Dedifferentiated amniotic fluid mesenchymal stem cell (primary cell): ENCODE data around the gene RNASE7.

Experiments used
- DNase-seq: peaks from one replicate; pipeline ENCODE4 v3.0.0-alpha.2; 2016; ENCODE audit errors: extremely low spot score

The RNASE7 gene

DNA sequence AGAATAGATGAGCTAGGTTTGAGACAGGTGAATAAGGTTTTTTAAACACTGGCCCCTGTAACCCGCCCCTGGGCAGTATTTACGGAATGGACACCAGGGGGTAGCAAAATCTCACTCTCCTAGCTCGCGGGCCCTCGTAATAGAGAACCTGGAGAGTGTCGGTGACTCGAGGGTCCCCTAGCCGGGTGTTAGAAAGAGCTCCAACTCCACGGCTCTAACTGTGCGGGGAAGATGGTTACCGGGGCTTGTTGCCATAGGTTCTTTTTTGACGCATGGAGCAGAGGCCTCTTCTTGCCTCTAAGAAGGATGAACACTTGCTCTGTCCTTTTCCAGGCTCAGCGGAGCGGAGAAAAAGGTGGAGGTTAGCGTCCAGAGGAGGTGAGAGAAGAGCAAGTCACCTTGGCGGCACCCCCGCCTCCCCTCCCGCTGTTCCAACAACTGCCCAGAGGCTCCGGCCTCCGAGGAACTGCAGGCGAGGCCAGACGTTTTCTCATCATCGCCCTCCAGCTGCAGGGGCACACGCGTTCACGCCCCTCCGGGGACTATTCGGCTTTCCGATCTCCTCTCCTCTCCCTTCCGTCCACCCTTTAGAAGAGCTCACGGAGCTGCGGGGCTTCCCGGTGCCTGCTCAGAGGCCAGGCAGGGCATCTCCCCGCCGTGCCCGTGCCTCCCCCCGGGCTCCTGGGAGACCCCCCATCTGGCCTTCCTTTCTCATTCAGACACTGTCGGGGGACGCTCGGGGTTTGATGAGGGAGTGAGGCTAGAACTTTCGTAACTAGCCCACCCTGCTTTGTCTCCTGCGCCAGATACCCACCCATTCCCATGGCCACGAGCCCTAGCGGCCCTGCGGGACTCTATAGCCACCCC is 26.6 kb downstream of the RNASE7 start:
- peak; percentile 47 for DNase-seq

DNA sequence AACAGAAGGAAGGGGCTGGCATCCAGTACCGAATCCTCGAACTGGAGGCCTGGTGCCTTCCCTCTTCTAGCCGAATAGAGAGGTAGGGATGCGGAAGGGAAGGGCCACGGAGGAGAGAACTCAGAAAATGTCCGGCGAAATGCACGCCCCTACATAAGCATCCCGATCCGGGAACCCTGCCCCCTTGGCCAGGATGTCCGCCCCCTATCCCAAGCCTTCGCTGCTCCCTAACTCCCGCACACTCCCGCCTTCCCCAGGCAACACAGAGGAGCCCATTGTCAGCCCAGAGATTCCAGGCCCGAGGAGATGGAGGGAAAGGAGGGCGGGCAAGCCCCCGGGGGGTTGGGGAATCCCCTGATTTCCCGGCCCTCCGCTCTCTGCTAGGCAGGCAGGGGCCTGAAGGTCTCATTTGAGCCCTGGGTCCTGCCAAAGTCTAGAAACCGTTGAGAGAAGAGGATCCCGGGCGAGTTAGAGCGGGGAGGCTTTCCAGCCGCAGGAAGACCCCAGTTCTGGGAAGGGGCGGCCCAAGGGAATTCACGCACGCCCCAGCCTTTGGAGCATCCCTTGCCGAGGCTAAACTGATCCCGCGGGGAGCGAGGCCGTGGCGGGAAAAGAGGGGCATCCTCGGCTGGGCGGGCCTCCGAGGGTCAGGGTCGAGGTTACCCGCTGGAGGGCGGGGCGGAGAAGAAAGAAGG is 27.4 kb downstream of the RNASE7 start:
- DNase-seq = no peak

DNA sequence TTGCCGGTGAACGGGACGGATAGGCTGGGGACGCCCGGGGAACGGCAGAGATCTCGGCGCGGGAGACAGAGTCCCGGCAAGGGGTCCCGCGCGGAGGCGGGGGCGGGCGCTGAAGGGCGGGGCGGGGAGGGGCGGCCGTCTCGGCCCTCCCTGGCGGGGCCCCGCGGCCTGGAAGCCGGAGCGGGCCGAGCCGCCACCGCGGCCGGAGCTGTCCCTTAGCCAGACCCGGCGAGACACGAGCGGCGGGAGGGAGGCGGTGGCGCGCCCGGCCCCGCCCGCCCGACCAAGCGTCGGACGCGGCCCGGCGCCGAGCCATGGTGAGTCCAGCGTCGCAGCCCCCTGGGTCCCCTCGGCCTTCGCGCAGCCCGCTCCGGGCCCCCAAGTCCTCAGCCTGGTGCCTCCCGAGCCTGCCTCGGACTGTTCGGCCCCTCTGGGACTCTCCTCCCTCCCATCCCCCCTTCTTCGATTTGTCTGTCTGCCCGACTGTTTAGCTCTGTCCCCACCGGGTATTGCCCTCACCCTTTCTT is 28.0 kb downstream of the RNASE7 start, which contains the start of gene ARHGEF40:
TSS of gene ARHGEF40 (plus strand) at position 222 of the 527 bp plus-strand sequence. CDS start at position 315, 93 bp downstream.
- no peak for DNase-seq

DNA sequence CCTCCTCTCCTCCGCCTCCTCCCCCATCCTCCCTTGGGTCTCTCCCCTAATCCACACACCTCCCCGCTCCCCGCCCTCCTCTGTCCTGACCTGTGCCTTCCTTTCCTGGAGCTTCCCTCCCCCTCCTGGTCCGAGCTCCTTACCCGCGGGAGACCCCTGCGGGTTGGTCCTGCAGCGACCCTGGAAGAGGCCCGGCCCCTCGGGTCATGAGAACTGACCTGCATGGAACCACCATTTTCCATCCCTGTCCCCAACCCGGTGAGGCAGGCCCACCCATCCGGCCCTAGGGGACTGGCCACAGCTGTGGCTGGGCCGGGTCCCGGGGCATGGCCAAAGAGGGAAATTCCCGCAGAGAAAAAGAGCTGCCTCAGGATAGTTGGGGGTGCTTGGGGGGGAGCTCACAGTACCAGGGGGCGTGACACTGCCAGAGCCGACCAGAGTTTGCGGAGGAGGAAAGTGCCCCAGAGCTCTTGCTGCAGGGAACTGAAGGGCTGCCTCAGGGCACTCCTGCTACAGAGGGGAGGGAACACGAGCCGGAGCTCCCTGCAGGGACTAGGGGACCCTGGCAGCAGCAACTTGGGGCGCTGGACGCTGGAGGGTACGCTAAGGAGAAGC is 28.6 kb downstream of the RNASE7 start:
- peak; percentile 18 for DNase-seq

DNA sequence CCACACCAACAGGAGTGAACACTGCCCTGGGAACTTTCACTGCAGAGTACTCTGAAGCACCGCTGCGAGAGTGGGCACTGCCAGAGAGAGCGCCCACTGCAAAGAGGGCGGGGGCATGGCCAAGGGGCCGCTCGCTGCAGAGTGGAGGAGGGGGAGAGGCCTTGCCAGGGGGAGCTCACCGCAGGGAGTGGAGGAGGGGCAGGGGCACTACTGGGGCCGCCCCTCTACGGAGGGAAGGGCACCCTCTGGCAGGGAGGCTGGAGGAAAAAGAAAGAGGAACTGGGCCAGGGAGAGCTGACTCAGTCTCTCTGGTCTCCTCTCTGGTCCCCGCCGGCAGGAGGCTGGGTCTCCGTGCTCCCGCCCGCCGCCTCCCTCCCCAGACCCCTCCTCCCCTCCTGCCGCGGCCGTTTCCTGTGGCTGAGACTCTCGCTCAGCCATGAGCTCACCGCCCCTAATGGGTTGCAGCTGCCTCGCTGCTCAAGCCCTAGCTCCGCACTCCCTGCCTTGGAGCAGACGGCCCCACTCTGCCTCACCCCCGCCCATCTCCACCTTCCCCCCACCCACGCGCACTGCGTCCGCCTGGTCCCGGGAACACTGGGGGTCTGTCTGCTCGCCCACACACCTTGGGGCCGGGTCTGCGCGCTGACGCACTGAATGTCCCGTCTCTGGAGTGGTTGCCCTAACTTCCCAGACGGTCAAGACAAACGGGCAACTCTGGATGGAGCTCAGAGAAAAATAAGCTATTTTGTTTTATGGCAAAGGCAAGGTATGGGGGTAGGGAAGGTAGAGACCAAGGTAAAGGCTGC is 29.3 kb downstream of the RNASE7 start:
- peak; percentile 95 for DNase-seq

DNA sequence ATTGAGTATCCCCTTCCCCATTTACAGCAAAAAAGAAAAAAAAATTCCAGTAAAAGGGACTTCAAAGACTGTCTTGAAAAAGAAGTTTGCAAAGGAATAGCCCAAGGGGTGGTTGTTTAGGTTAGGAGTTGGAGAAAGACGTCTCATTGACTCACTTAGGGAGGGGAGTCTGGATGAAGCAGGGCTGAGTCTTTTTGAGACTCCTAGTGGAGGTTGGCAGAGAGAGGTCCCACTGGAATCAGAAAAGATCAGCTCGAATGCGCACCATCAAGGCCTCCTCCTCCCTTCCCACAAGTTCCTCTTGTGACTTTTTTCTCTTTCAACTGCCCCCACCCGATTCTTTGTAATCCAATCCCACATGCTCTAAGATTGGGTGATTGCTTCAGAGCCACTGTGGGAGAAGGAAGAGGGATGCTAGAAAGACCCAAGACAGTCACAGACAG is 29.9 kb downstream of the RNASE7 start:
- DNase-seq = peak; percentile 78

DNA sequence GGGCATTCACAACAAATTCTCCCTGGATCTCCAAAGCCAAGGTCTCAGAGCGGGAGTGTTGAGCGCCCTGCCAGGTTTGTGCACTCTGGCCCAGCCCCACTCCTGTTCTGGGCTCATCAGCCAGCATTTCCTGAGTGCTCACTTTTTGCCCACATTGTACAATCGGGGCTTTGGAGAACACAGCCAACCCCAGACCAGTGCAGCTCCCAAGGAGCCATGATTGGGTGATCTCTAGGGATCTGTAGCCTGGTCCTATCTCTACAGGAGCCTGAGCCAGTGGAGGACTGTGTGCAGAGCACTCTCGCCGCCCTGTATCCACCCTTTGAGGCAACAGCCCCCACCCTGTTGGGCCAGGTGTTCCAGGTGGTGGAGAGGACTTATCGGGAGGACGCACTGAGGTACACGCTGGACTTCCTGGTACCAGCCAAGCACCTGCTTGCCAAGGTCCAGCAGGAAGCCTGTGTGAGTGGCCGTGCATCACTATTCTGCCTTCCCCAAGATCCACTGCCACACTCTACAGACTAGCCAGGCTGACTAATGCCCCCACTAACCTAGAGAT is 30.7 kb downstream of the RNASE7 start:
- no peak for DNase-seq

DNA sequence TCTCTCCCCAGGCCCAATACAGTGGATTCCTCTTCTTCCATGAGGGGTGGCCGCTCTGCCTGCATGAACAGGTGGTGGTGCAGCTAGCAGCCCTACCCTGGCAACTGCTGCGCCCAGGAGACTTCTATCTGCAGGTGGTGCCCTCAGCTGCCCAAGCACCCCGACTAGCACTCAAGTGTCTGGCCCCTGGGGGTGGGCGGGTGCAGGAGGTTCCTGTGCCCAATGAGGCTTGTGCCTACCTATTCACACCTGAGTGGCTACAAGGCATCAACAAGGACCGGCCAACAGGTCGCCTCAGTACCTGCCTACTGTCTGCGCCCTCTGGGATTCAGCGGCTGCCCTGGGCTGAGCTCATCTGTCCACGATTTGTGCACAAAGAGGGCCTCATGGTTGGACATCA is 31.8 kb downstream of the RNASE7 start:
- DNase-seq = no peak

DNA sequence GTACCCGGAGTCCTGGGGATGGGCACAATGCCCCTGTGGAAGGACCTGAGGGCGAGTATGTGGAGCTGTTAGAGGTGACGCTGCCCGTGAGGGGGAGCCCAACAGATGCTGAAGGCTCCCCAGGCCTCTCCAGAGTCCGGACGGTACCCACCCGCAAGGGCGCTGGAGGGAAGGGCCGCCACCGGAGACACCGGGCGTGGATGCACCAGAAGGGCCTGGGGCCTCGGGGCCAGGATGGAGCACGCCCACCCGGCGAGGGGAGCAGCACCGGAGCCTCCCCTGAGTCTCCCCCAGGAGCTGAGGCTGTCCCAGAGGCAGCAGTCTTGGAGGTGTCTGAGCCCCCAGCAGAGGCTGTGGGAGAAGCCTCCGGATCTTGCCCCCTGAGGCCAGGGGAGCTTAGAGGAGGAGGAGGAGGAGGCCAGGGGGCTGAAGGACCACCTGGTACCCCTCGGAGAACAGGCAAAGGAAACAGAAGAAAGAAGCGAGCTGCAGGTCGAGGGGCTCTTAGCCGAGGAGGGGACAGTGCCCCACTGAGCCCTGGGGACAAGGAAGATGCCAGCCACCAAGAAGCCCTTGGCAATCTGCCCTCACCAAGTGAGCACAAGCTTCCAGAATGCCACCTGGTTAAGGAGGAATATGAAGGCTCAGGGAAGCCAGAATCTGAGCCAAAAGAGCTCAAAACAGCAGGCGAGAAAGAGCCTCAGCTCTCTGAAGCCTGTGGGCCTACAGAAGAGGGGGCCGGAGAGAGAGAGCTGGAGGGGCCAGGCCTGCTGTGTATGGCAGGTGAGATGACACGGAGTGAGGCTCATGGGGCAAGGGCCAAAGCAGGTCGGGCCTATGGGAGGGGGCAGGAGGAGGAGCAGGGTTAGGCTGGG is 32.5 kb downstream of the RNASE7 start:
- no peak for DNase-seq

DNA sequence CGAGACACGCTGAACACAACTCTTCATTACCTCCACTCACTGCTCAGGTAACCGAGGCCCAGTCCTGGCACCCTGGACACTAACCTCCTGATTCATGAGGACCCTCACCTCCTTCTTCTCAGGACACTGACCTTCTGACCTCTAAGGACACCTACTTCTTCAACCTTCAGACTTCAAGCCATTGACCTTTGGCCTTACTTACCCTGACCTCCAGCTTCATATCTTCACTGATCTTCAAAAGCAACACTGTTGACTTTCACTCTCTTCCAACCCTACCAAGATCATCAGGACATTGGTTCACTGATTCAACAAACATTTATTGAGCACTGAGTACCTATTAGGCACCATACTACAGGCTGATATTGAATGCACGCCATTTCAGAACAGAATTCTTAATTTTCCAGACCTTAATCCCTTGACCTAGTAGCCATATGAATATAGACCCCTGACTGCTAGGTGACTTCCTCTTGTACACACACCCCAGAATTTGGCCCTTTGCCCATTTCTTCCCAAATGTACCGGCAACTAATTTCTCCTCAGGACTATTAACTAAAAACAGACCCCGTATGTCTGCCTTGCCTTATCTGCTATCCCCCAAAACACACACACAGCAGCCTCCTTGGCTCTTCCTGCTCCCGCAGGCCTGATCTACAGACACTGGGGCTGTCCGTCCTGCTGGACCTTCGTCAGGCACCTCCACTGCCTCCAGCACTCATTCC is 33.7 kb downstream of the RNASE7 start:
- no peak for DNase-seq

DNA sequence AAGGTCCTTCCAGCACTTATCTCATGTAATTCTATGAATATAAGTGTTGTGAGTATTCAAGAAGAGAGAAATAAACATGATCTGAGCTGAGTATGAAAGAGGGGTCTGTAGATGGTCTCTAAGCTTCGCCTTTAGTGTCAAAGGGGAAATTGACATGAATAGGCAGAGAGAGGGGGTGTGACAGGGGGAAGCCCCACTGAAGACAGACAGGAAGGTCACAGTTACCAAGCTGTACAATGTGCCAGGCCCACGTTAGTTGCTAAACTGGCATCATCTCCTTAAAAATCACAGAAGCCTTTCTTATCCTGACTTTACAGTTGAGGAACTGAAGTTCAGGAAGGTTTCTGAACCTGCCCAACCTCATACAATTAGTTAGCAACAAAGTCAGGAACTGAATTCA is 35.5 kb downstream of the RNASE7 start:
- DNase-seq = no peak

DNA sequence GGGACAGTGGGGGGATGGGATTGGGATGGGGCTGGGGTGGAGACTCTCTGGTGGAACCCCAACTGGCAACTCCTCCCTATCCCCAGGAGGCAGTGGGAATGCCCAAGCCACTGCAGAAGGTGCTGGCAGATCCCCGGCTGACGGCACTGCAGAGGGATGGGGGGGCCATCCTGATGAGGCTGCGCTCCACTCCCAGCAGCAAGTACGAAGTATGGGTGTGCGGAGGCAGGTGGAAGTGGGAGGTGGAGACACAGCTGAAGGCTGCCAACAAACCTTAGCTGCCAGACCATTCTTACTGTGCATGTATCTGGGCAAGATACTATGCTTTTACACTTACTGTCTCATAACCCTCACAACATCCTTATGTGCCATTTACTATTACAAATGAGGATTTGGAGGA is 36.1 kb downstream of the RNASE7 start:
- no peak for DNase-seq

DNA sequence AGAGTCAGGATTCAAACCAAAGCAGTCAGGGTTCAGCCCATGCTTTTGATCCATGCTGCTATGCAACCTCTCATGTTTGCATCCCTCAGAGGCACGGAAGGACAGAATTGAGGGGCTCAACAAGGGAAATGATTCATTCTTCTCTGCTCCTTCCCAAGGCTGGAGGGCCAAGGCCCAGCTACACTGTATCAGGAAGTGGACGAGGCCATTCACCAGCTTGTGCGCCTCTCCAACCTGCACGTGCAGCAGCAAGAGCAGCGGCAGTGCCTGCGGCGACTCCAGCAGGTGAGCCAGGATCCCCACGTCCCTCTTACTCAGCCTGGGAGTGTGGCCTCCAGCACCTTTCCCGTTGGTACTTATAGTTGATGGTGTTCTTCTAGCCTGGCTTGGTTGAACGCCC is 36.6 kb downstream of the RNASE7 start:
- no peak for DNase-seq

DNA sequence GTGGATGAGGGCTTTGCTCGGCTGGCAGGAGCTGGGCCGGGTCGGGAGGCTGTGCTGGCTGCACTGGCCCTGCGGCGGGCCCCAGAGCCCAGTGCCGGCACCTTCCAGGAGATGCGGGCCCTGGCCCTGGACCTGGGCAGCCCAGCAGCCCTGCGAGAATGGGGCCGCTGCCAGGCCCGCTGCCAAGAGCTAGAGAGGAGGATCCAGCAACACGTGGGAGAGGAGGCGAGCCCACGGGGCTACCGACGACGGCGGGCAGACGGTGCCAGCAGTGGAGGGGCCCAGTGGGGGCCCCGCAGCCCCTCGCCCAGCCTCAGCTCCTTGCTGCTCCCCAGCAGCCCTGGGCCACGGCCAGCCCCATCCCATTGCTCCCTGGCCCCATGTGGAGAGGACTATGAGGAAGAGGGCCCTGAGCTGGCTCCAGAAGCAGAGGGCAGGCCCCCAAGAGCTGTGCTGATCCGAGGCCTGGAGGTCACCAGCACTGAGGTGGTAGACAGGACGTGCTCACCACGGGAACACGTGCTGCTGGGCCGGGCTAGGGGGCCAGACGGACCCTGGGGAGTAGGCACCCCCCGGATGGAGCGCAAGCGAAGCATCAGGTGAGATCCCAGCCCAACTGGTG is 39.5 kb downstream of the RNASE7 start:
- no peak for DNase-seq

DNA sequence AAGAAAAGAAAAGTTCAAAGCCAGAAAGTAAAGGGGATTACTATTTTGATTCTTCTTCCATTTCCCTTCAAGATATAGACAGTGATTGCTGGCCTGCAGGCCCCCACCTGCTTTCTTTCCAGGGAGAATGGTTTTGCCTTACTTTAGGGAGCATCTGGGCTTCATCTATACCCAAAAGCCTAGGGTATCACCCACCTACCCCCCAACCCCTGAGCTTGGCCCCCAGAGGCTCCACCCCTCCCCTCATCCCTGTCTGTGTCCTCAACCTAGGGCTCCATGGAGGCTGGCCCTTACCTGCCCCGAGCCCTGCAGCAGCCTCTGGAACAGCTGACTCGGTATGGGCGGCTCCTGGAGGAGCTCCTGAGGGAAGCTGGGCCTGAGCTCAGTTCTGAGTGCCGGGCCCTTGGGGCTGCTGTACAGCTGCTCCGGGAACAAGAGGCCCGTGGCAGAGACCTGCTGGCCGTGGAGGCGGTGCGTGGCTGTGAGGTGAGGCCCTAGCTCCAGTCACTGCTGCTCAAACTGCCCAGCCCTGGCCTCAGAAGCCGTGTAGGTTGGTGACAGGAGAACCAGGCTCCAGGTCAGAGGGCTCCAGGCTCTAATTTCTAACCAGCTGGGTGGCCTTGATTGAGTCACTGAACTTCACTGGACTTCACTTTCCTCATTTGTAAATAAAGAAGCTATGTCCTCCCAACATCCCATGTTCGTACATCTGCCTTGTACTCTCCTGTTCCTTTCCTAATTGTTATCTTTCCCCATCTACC is 41.6 kb downstream of the RNASE7 start:
- no peak for DNase-seq

DNA sequence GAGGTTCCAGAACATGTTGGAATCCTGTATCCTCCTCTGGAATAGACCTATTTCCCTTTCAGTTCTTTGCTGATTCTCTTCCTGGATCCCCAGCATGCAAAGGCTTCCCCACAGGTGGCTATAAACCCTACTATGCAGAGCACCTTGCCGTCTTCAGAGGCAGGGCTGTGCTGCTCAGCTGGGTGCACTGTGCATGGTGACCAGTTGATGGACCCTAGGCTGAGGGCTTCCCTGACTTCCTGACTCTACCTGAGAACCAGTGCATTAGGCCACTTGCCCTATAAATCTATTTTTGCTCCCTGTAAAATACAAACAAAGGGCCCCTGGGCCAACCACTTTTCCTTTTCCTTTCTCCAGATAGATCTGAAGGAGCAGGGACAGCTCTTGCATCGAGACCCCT is 42.2 kb downstream of the RNASE7 start:
- DNase-seq = no peak

DNA sequence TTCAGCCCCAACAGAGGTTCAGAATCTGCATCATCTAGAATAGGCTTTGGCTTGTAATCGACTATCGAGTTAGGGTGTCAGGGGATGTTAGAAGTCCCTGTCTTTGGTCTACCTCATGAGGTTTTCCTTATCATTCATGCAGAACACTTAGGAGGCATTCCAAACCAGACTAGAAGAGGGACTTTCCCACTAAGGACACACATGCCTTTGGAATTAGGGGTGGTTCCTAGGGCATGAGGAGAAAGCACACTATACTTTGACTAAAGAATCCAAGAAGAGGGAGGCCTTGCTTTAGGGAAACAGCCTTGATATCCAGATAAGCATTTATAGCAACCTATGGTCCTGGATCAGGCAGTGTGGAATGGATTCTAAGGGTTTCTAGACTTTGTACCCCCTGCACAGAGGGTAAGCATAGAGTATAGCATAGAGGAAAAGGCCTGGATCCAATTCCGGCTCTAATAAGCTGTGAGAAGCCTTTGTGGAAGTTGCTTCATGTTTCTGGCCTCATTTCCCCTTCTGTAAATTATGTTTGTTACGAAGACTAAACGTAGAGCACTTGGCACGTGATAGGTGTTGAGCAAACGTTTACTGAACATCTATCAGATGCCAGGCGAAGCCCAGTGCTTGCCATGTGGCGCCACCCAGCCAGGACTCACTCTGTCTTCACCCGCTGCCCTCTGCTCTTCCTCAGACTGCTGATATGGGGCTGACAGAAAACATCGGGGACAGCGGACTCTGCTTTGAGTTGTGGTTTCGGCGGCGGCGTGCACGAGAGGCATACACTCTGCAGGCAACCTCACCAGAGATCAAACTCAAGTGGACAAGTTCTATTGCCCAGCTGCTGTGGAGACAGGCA is 43.1 kb downstream of the RNASE7 start:
- DNase-seq = peak; percentile 84
